Mesenchymal stem cell (in vitro differentiated cells and primary cell): ENCODE data around the gene SNF8. TPM values are rescaled to one million over a fixed set of nuclear protein-coding genes. Genes with fewer than 3 reads are reported as not detected.

Experiments used
- DNase-seq: peaks from one replicate; pipeline ENCODE4 v3.0.0-alpha.2; 2013
- H2AFZ ChIP-seq: one replicate; pipeline ENCODE4 v1.6.1; 2013; ENCODE audit warnings: low read depth, mild to moderate bottlenecking, control low read depth, inconsistent platforms, low read length, moderate library complexity
- H2AK5ac ChIP-seq: 2 replicates; pipeline ENCODE4 v1.6.1; 2013; ENCODE audit warnings: low read length, moderate library complexity, mild to moderate bottlenecking, inconsistent platforms; ENCODE audit not compliant: severe bottlenecking
- H2BK120ac ChIP-seq: one replicate; pipeline ENCODE4 v1.6.1; 2013; ENCODE audit warnings: low read depth, mild to moderate bottlenecking, inconsistent platforms, low read length, moderate library complexity
- H2BK12ac ChIP-seq, 2 experiments: one replicate each; pipeline ENCODE4 v1.6.1; 2013; ENCODE audit warnings: inconsistent platforms in 2 of 2, low read length in 2 of 2, mild to moderate bottlenecking in 2 of 2, moderate library complexity in 2 of 2, control low read depth in 1 of 2
- H2BK15ac ChIP-seq: one replicate; pipeline ENCODE4 v1.6.1; 2013; ENCODE audit warnings: mild to moderate bottlenecking, low read depth, inconsistent platforms; ENCODE audit not compliant: poor library complexity, severe bottlenecking
- H2BK5ac ChIP-seq: 2 replicates; pipeline ENCODE4 v1.6.1; 2013; ENCODE audit warnings: low read depth, mild to moderate bottlenecking, low read length, control low read depth, inconsistent platforms; ENCODE audit not compliant: poor library complexity, severe bottlenecking
- H3K14ac ChIP-seq, 2 experiments: one replicate each; pipeline ENCODE4 v1.6.1; 2013; ENCODE audit warnings: inconsistent platforms in 2 of 2, low read length in 2 of 2, control low read depth in 1 of 2, mild to moderate bottlenecking in 1 of 2, moderate library complexity in 1 of 2
- H3K18ac ChIP-seq, 2 experiments: one replicate each; pipeline ENCODE4 v1.6.1; 2013; ENCODE audit warnings: inconsistent platforms in 2 of 2, low read length in 2 of 2, control low read depth in 1 of 2, low read depth in 1 of 2, mild to moderate bottlenecking in 1 of 2
- H3K23ac ChIP-seq, 2 experiments: one replicate each; pipeline ENCODE4 v1.6.1; 2013; ENCODE audit warnings: inconsistent platforms in 2 of 2, low read length in 2 of 2, mild to moderate bottlenecking in 2 of 2, moderate library complexity in 2 of 2, control low read depth in 1 of 2
- H3K27ac ChIP-seq: 2 replicates; pipeline ENCODE4 v1.5.1; 2013; ENCODE audit warnings: mild to moderate bottlenecking, moderate library complexity, low read length, control low read depth, inconsistent platforms; ENCODE audit not compliant: poor library complexity, severe bottlenecking
- H3K27me3 ChIP-seq, 2 experiments: 2 replicates each; pipeline versions ENCODE4 v1.6.1 to v1.7.0; 2013; ENCODE audit warnings: low read length in 2 of 2, mild to moderate bottlenecking in 2 of 2, moderate library complexity in 2 of 2, control low read depth in 1 of 2, inconsistent platforms in 1 of 2; ENCODE audit not compliant: control insufficient read depth in 1 of 2, insufficient read depth in 1 of 2
- H3K36me3 ChIP-seq, 2 experiments: 2 replicates each; pipeline versions ENCODE4 v1.6.1 to v1.7.0; 2013; ENCODE audit warnings: low read length in 2 of 2, control low read depth in 1 of 2, inconsistent platforms in 1 of 2, low read depth in 1 of 2, mild to moderate bottlenecking in 1 of 2; ENCODE audit not compliant: insufficient read depth in 2 of 2, control insufficient read depth in 1 of 2
- H3K4ac ChIP-seq, 2 experiments: one replicate each; pipeline ENCODE4 v1.6.1; 2013; ENCODE audit warnings: inconsistent platforms in 2 of 2, low read length in 2 of 2, mild to moderate bottlenecking in 2 of 2, moderate library complexity in 2 of 2, control low read depth in 1 of 2, low read depth in 1 of 2
- H3K4me1 ChIP-seq: 2 replicates; pipeline ENCODE4 v1.6.1; 2013; ENCODE audit warnings: low read depth, low read length, control low read depth; ENCODE audit not compliant: control insufficient read depth, insufficient read depth
- H3K4me2 ChIP-seq: 2 replicates; pipeline ENCODE4 v1.6.1; 2013; ENCODE audit warnings: low read length, mild to moderate bottlenecking, inconsistent platforms; ENCODE audit not compliant: poor library complexity, severe bottlenecking
- H3K4me3 ChIP-seq, 2 experiments: 2 replicates each; pipeline versions ENCODE4 v1.5.1 to v1.7.0; 2013; ENCODE audit warnings: low read length in 2 of 2, mild to moderate bottlenecking in 2 of 2, control low read depth in 1 of 2, low read depth in 1 of 2; ENCODE audit not compliant: insufficient read depth in 1 of 2
- H3K79me1 ChIP-seq: replicated peaks from 2 replicates; pipeline ENCODE4 v1.6.1; 2013; ENCODE audit warnings: mild to moderate bottlenecking, control low read depth, low read length, inconsistent platforms; ENCODE audit not compliant: poor library complexity, severe bottlenecking
- H3K9ac ChIP-seq: 2 replicates; pipeline ENCODE4 v1.7.0; 2013; ENCODE audit warnings: mild to moderate bottlenecking, low read length, moderate library complexity
- H3K9me3 ChIP-seq: 2 replicates; pipeline ENCODE4 v1.7.0; 2013; ENCODE audit warnings: mild to moderate bottlenecking, low read length; ENCODE audit not compliant: control insufficient read depth
- H4K8ac ChIP-seq: one replicate; pipeline ENCODE4 v1.6.1; 2013; ENCODE audit warnings: inconsistent platforms, mild to moderate bottlenecking, low read length, moderate library complexity
- H4K91ac ChIP-seq: one replicate; pipeline ENCODE4 v1.6.1; 2013; ENCODE audit warnings: mild to moderate bottlenecking, low read length, inconsistent platforms
- WGBS: methylation state at CpG from one replicate; pipeline ENCODE4 v1.1.7; 2013; ENCODE audit warnings: mixed read lengths; 5-methylcytosine and 5-hydroxymethylcytosine counted together
- small RNA-seq: library from polyadenylated mRNA; stranded (forward); fragments of <200 nt; extraction: miRNeasy Mini kit (QIAGEN cat#:217004); gene quantifications from one replicate; pipeline ENCODE3, GENCODE V24; 2013; ENCODE audit warnings: low read depth

Gene SNF8

DNA sequence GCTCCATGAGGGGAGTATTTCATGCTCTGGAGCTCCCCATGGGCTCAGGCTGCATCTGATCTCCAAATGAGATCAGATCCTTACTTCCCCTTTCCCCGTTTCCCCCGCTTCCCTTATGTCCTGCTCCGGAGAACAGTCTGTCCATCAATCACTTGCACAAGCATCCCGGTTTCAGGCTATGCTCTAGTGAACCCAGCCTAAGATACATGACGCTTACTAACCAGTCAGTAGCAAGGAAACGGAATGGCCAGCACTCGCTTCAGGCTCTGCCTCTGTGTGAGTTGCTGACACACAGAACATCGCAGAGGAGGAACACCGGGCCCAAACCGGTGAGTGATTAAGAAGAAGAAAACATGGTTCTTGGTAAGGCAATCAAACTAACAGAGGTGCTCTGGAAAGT, 61.5 kb downstream of the SNF8 start:
- H2BK15ac ChIP-seq = no peak overlapping the region
- no peak for DNase-seq
- no peak overlapping the region for H2BK12ac ChIP-seq
- no peak overlapping the region for H3K23ac ChIP-seq
- peaks cover 3 to 8% of the 10 kb centered on the region in 2 experiments for H3K27me3 ChIP-seq
- H3K9me3 ChIP-seq = no peaks in the 10 kb centered on the region
- no peak overlapping the region for H3K4me2 ChIP-seq
- no peak overlapping the region for H3K4ac ChIP-seq
- H3K4me3 ChIP-seq = no peak overlapping the region
- H2AFZ ChIP-seq = no peak overlapping the region
- no peak overlapping the region for H4K91ac ChIP-seq
- H3K4me1 ChIP-seq = no peaks in the 10 kb centered on the region
- H3K27ac ChIP-seq = no peak overlapping the region
- no peak overlapping the region for H4K8ac ChIP-seq
- no peak overlapping the region for H3K9ac ChIP-seq
- no peak overlapping the region for H2BK120ac ChIP-seq
- H2AK5ac ChIP-seq = no peak overlapping the region
- no peak overlapping the region for H3K18ac ChIP-seq
- H2BK5ac ChIP-seq = no peak overlapping the region
- 71% methylated on average over 10 of the region's 10 CpGs for WGBS
- H3K79me1 ChIP-seq = no peaks in the 10 kb centered on the region
- no peaks in the 10 kb centered on the region for H3K36me3 ChIP-seq
- no peak overlapping the region for H3K14ac ChIP-seq

DNA sequence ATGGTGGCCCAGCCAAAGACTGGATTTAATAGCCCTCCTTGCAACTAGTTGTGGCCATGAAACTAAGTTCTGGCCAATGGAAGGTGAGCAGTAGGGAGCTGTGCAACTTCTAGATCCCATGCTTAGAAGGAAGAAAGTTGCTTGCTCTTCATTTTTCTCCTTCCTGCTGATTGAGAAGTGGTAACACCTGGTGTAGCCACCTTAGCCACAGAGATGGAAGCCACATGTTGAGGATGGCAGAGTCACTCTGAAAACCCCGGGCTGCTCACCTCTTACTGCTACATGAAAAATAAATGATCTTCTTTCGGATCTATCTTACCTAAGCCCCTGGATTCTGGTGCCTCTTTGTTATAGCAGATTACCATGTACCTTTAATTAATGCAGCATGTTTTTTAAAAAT, 62.4 kb downstream of the SNF8 start:
- Histone ChIP-seq H3K23ac (no peak overlapping the region), H3K4me1 (no peaks in the 10 kb centered on the region), H2BK15ac (no peak overlapping the region), H3K79me1 (no peaks in the 10 kb centered on the region), H3K27ac (no peak overlapping the region), H3K18ac (peak overlapping the region in 1 of 2 experiments; percentile 19), H3K9ac (no peak overlapping the region), H2BK12ac (no peak overlapping the region), H2AFZ (no peak overlapping the region), H3K4me3 (no peak overlapping the region), H3K9me3 (no peaks in the 10 kb centered on the region), H3K27me3 (peaks cover 10 to 17% of the 10 kb centered on the region in 2 experiments), H2AK5ac (no peak overlapping the region), H2BK120ac (no peak overlapping the region), H2BK5ac (no peak overlapping the region), H3K14ac (no peak overlapping the region), H4K91ac (no peak overlapping the region), H4K8ac (no peak overlapping the region), H3K4ac (no peak overlapping the region), H3K36me3 (no peaks in the 10 kb centered on the region), H3K4me2 (no peak overlapping the region)
- WGBS = 100% methylated on average over 2 of the region's 2 CpGs
- DNase-seq = no peak

Small RNA genes lying within 50 kb of the gene (small RNA-seq; reads per million reads assigned to genes)
- gene AC068531.1 = not detected
- gene RF00263 = not detected
- gene RF01210 = not detected
- gene RNU1-42P = not detected
